Iris pigment epithelial cell (primary cell): Measurements from ENCODE around the gene CHRNB4.

ENCODE experiments used
- DNase-seq: peaks from one replicate; pipeline ENCODE4 v3.0.0-alpha.2; 2011; ENCODE audit warnings: low read depth

The CHRNB4 gene

DNA sequence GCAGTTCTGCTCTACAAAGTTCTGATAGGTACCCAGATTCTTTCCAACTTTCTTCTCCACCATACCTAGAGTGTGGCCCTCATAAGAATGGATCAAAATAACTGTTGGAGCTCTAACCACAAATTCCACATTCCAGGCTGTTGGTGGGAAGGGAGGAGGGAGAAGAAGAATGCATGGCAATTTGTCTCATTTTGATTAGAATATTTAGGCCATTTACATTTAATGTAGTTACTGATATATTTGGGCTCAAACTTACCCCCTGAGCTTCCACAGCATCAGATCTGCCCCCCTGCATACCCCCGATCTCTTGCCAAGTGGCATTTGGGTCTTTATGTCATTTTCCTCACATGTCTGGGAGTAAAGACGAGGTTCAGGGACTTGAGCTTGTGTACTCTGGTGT lies 7.7 kb downstream of the CHRNB4 start:
- DNase-seq = no peak

DNA sequence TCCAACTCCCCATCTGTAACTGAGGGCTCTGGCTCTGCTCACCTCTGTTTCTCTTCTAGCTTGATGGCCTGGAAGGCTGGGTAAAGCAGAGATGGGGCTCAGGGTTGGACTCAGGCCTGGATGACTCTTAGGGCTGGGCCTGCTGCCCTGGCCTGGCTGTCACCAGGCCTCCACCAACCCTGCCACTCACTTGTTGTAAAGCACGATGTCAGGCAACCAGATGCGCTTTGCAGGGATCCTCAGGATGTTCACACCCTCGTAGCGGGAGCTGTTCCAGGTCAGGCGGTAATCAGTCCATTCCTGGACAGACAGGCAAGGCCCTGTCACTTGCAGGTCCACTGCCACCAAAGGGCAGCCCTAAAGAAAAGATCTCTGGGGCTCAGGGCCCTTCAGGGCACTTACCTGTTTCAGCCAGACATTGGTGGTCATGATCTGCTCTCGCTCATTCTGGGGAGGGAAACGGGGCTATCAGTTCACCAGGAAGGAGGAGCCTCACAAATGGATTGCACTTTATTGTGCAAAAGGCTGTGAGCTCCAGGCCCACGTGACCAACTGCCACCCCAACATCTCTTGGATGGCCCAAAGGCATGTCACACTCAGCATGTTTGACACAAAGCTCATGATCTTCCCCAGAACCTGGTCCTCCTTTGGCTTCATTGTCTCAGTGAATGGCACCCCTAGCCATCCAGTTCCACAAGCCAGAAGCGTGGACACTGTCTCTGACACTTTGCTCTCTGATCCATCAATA lies 9.9 kb downstream of the CHRNB4 start:
- no peak for DNase-seq

GRCh38 chr15:78629716-78630065 lies 11.3 kb downstream of the CHRNB4 start:
- no peak for DNase-seq

- DNase-seq = no peak
Observed at GRCh38 chr15:78629031-78629715, 11.8 kb downstream of the CHRNB4 start.

DNA sequence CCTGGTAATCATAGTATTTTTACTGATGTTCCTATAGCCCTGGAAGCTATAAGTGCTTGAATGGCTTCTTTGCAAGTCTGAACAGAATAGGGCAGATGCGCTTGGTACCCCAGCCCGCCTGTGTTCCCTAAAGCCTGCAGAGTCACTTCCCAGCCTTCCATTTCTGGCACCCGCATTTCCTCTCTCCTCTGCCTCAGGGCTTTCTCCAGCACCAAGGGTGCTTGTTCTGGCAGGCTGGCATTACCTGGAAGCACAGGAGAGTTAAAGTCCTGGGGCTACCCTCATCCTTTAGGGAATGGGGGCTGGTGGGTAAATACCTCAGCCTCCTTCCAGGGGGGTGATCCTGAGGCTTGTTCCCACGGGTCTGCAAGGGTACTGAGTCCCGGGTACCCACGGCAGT lies 12.8 kb downstream of the CHRNB4 start:
- DNase-seq = no peak

DNA sequence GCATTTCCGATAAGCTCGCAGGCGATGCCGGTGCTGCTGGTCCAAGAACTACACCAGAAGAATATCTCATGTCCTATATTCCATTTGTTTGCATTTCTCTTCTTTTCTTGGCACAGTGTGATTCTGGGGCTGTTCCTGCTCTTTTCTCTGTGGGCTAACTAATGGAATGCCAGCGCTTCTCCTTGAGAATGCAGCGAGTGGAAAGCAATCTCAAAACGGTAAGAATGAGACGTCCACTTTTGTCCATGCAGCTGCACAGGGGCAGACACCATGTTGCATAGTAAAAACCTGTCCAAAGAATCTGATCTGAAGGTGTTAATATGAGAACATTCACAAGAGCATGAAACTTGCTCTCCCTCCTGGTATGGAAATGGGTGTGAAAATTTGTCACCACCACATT lies 13.7 kb downstream of the CHRNB4 start:
- DNase-seq = no peak

DNA sequence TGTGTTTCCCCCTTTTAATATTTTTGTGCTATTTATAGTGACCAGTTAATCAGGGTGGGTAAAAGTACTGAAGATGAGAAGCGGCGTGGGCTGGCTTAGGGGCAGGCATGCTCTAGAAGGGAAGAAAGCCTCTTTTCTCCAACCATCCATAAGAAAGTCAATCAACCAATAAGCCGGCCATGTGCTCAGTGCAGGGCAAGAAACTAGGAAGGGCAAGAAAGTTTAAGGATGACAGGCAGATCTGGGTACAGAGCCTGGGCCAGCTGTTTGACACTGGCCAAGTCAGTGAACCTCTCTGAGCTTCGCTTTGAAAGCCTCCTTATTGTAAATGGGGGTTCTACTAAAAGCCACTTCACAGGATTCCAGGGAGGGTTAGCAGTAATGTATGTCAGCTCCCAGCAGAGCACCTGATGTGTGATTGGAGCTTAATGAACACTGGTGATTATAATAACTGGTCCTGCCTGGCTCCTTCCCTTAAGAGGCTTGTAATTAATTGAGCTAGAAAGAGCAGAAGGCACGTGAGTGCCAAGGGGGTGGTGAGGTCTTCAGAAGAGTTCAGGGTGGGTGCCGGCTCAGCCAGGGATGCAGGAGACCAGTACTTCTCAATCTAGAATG lies 14.5 kb downstream of the CHRNB4 start:
- DNase-seq = no peak

GRCh38 chr15:78625606-78626280 lies 15.3 kb downstream of the CHRNB4 start:
- no peak for DNase-seq

GRCh38 chr15:78624651-78625590 lies 16.1 kb downstream of the CHRNB4 start:
- no peak for DNase-seq

DNA sequence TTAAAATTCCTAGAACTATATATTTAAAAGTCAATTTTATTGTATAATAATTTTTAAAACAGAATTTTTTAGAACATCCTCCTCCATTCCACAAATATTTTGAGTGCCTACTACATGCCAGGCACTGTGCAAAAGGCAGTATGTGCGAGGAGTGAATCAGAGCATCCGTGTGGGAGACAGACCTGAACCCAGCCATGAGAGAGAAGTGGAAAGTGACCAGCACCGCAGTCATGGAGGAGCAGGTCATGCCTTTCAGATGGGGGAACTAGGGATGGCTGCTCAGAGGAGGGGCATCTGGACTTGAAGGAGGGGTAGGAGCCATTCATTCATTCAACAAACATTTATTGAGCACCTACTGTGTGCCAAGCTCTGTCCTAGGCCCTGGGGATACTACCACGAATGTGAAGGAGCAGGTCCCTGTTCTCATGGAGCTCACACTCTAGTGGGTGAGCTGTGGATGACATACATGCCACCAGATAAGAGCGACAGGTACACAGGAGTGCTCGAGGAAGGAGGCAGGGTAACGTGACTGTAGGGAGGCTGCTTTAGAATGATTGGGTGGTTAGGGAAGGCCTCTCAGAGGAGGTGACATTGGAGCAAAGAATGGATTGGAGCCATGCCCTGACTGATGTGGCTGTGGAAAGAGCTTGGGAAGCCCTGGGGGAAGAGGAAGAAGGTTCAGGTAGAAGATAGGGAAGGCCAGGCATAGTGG lies 17.1 kb downstream of the CHRNB4 start:
- DNase-seq = no peak

- DNase-seq = no peak
Observed at GRCh38 chr15:78621810-78622402, 19.1 kb downstream of the CHRNB4 start.

GRCh38 chr15:78620527-78621421 lies 20.2 kb downstream of the CHRNB4 start, which contains the start of gene CHRNA3:
CHRNA3 (minus strand) TSS chr15:78620996; CDS start chr15:78620794, 202 bp downstream.
- DNase-seq = no peak

- DNase-seq = peak; percentile 13
Observed at GRCh38 chr15:78620021-78620526, 20.9 kb downstream of the CHRNB4 start.

DNA sequence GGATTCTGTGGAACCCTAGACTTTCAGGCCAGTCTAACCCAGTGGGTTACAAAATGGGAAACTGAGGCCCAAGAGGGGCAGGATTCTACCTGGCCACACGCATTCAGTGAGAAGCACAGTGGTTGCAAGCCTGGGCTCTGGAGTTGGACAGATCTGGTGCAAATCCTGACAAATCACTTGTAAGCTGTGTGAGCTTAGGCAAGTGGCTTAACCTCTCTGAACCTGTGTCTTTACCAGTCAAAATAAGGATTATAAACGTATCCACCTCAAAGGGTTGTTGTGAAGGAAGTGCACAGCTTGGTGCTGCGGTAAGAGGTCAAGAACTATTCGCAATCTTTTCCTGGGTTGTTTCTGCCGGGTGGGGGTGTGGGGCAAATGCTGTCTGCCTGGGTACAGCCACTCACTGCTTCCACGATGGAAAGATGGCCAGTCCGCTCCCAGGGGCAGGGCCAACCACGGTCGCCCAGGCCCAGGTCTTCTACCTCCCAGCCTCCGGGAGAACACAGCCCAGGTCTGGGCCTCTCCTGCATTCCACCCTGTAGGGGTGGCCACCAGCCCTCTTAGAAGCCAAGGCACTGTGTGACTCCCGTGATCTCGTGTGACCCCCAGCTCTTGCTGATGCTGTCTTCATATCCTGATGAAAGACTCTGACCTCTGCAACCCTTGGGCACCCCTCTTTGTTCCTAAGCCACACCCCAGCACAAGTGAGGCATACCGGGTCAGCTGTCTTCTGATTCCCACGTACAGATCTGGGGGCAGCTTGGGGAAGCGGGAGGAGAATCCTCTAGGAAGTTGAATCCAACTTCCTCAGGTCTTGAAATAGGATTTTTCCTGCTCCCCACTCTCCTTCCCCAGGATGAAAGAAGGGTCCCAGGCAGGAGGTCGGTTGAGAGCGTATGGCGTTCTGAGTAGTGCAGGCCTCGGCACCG lies 21.7 kb downstream of the CHRNB4 start:
- no peak for DNase-seq

DNA sequence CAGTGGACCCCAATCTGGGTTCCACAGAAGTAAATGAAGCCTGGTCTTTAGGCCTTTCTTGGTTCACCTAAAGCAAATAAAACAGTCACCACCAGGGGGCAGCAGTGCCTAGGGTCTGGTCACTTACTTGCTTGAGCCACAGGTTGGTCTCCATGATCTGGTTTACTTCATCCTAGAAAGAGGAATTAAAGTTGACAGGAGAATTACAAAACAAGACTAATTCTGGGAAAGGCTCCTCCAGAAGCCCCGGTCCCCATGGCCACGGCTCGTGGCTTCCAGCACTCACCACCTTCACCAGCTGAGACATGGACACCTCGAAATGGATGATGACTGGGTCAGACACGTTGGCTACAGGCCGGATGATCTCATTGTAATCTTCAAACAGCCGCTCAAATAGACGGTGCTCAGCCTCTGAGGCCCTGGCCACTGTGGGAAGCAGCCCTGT lies 22.5 kb downstream of the CHRNB4 start:
- DNase-seq = peak; percentile 71

DNA sequence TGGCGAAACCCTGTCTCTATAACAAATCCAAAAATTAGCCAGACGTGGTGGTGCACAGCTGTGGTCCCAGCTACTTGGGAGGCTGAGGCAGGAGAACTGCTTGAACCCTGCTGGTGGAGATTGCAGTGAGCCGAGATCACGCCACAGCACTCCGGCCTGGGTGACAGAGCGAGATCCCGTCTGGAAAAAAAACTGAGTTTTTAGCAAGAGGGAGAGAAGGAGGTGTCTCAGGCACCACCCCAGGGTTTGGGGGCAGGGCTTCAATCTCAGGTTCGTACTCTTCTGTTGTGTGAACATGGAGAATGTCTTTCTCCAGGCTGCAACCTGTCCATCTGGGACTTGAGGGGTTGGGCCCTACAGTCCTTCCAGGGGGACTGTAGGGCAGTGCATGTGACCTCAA lies 22.9 kb downstream of the CHRNB4 start:
- DNase-seq = no peak

DNA sequence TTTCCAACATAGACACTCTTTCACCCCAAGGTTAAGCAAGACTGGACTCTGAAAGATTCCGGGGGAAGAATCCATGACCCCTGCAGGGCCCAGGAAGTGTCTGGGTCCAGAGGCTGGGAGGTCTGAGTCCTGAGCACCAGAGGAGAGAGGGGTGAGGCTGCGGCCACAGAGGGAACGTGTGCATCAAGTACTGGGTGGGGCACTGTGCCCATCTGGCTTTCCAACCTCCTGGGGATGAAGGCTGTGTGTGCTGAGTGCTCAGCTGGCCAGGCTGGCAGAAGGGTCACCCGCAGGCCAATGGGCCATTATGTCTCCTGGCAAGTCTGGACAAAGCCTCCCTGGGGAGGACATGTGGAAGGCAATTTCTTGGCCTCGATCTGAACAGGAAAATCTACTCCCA lies 23.5 kb downstream of the CHRNB4 start:
- DNase-seq = no peak

- no peak for DNase-seq
Observed at GRCh38 chr15:78617076-78617475, 23.9 kb downstream of the CHRNB4 start.
